HG02884 (cell line): ENCODE measurements around the gene B3GNT2.
"Not testable (repeated sequence)": the region's sequence is repeated elsewhere in the genome, so short reads cannot be mapped to it uniquely, and the experiment has no call there.

Experiments
- ATAC-seq: cut with Tn5 transposase; IDR thresholded peaks from one replicate; pipeline ENCODE4 v1.9.1; 2021; ENCODE audit warnings: mild to moderate bottlenecking, moderate library complexity; ENCODE audit not compliant: unreplicated experiment

Gene B3GNT2

GRCh38 chr2:62184512-62185230 lies 11.2 kb upstream of the B3GNT2 start:
- ATAC-seq, result no peak

DNA sequence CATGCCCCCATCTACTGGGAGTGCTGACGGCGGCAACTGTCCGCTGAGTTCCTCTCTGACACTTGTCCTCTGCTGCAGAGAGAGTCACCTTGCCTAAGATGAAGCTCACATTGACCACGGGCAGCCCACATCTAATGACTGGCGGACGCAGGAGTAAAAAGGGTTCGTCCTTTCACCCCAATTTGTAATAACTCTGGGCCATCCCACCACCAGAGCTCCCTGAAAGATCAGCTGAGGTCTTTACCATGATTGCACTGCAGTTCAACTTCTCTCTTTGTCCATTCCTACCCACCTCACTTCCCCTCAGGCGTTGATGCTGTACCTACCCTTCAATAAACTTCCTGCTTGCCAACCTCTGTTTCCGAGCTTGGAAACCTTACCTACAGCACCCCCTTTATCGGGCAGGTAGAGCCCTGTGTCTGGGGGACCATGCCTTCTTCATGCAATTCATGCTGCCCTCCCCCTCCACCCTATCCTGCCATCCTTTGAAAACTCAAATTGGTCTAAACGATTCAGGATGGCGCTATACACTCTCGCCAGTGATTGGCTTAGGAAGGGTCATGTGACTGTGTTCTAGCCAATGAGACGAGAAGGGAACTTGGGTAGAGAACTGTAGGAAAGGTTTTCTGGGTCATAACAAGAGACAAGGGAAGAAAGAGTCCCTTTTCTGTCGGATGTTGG lies 10.3 kb upstream of the B3GNT2 start:
- ATAC-seq, result no peak

DNA sequence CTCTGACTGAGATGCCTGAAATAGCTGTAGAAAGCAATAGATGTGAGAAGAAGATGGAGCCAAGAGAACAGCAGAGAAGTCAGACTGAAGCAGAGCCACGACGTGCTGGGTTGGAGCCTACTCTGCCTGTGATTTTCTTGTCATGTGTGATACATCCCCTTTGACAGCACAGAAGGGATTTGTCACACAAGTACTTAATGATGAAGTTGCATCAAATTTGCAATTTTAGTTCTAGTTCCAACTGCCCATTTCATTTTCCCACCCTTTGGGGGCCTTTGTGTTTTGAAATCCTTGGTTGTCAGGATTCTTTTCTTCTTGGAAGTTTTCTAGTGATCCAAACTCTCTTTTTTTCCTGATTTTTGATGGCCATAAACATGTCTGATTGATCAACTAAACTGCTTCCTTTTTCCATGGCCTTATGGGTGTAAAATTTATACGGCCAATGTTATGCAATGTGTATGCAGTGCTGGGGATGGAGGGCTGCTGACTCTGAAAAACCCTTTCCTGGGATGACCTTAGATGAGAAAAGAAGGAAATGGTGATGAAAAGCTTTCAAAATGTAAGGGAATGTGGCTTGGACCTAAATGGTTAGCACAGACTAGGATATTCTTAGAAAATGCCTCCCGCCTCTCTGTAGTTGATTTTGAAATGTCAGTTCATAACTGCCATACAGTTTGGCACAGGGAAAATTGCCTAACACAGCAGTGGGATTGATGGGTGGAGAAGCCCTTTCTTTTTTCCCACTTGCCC lies 9.6 kb upstream of the B3GNT2 start:
- ATAC-seq, result no peak

- no peak for ATAC-seq
Observed at GRCh38 chr2:62187246-62187645, 8.7 kb upstream of the B3GNT2 start.

- ATAC-seq, result no peak
Observed at GRCh38 chr2:62188416-62188815, 7.5 kb upstream of the B3GNT2 start.

GRCh38 chr2:62189196-62189595 lies 6.7 kb upstream of the B3GNT2 start:
- no peak for ATAC-seq

- no peak for ATAC-seq
Observed at GRCh38 chr2:62192811-62193210, 3.1 kb upstream of the B3GNT2 start.

DNA sequence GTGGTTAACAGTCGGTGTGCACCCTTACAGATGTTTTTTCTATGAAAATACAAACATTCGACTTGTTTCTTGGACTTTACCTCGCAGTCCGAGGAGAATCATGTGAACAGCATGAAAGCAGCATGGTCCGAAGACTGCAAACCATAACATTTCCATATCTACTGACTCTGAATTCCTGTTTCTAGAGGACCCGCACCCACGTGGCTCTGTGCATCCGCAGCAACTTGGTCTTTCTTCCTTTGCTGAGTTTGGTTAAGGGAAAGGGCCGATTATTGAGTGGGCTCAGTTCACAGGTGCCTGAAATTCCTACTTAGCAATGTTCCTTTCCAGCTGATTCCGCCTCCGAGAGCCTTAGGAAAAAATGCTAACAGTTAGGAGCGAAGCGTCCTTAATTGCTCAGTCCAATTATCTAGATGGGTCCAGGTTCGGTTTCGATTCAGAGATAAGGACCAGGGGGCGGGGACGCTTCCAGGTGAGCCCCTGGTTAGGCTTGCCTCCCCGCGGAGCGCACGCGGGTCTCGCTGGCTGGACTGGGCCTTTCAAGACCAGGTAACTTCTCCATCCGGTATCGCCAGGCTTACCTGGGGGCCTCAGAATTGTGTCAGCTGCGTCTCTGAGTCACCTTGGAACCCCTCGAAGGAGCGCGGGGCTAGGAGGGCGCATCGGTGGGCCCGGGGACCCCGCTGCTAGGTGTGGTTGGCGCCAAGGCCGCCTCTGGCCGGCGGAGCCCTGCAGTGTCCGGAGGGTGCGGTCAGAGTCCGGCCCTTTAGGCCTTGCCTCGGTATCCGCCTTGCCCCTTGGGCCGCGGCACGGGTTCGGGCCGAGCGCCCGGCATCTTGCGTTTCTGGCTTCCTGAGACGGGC lies 1.1 kb upstream of the B3GNT2 start:
- ATAC-seq, result no peak

GRCh38 chr2:62196278-62196901 lies 475 bp downstream of the B3GNT2 start:
- peak; percentile 24 for ATAC-seq

GRCh38 chr2:62197011-62197924 lies 1.4 kb downstream of the B3GNT2 start:
- no peak for ATAC-seq

DNA sequence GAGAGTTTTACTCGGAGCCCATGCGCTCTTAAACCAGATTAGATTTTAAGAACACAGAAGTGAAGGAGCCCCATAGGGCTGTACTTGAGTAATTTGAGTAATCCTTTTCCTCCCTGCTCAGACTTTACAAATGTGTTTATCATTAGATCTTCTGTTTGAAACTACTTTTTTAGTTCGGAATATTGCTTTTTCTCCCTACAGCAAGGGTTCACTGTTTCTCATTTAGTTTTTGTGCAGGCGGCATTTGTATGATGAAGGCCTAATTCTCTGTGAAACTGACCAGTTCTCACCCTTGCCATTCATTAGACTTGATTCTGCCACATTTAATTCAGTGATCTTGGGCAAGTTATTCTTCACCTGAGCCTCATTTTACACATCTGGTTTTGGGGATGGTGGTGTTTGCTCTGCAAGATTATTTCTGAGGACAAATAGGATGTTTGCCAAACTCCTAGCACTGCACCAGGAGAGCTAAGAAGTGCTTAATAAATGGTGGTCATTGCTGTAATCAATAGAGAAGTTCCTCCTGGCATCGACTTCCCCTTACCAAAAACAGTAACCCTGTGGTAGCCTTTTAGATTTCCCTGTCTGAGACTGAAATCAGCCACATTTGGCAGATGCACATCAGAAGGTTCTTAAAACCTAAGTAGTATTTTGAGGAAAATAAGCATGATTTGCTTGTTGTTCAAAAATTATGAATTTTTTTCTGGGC lies 2.2 kb downstream of the B3GNT2 start:
- no peak for ATAC-seq

- not testable (repeated sequence) for ATAC-seq
Observed at GRCh38 chr2:62198854-62199253, 2.9 kb downstream of the B3GNT2 start.

DNA sequence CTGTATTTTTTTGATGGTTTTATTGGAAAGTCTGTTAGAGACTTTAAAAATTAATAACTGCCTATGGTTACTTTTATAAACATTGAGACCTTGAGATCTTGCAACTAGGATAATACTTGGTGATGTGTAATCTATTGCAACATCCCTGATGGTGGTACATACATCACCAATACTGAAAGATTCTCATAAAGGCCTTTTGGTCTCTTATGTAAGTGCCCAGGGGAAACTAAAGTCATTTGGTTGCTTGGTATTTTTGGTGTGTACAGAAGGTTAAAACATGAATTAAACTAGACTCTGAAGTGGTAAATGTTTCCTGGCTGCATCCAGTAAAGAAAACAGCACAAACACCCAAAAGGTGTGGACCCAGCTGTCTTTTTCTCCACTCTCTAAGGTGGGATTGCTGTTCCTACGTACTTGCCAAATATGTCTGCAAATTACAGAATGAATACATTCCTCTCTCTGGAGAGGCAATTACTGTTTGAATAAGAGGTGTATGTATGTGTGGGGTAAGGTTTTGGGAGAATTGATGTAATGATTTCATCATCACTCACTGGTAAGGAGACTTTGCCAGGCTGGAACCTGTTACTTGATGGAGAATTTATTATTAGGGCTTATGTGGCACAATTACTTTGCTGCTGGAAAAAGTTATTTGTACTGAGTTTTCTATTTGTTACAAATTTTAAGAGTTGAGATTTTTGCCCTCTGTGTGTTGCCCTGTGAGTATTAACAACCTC lies 3.6 kb downstream of the B3GNT2 start:
- ATAC-seq, result no peak

DNA sequence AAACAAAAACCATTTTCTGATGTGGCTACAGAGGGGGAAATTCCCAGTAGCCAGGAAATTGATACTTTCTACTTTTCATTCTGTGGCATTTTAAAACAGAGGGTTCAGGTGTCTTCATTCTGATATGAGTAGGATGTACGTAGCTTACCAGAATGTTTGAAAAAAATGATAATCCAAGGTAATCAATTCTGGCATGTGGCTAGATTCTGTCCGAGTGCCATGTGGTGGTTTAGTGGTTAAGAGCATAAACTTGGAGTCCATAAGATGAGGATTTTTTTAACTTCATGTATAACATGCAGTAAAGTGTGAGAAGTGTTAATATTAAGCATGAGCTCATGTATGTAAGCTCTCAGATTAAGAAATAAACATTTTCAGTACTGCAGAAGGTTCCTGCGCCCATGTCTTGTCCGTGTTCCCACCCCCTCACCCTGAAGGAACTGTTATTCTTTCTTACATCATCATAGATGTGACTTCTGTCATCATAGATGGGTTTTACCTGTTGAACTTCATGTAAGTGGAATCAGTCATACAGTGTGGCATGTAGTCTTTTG lies 4.5 kb downstream of the B3GNT2 start:
- ATAC-seq, result no peak

DNA sequence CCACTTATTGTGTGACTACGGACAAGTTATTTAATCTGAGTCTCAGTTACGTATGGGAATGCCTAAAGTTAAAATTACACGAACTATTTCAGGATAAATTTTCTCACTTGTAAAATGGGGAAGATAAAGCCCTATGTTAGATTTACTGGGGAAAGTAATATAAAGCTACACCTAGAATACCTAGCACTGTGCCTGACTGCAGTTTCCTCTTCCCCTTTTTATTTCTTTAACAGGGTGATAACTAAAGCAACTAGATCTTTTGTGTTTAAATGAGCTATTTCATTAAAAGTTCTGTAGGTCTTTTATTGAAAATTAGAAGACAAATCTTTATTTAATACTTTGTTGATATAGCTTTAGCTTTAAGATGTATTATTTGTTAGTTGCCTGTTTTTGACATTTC lies 5.0 kb downstream of the B3GNT2 start:
- ATAC-seq, result no peak

DNA sequence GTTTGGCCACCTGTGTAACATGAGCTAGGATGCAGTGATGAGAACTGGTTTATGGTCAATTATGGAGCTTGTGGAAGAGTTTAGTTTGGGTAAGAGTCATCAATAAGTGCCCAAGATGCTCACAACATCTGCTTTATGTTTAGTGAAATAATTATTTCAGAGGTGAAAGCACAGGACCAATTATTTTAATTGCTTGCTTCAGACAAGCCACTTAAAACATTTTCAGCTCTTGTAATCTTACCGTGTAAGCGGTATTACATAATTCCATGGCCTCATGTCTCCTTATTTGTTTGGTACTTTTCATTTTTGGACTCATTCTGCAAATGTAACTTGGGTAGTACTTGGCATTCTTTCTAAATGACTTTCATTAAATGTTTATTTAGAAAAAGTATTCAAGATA lies 5.4 kb downstream of the B3GNT2 start:
- ATAC-seq, result no peak

GRCh38 chr2:62202019-62202722 lies 6.3 kb downstream of the B3GNT2 start:
- peak; percentile 40 for ATAC-seq
